Astrocyte (in vitro differentiated cells and primary cell): Measurements from ENCODE around the gene MRPL1.

Source experiments
- EZH2 ChIP-seq: IDR thresholded peaks from 2 replicates; pipeline ENCODE4 v1.6.1; 2012; ENCODE audit warnings: mild to moderate bottlenecking, low read length, inconsistent platforms; ENCODE audit not compliant: insufficient read depth
- TF ChIP-seq, protein P1 (sequence below): IDR thresholded peaks from 2 replicates; pipeline ENCODE4 v1.5.1; 2011; ENCODE audit warnings: low read depth, mild to moderate bottlenecking, inconsistent platforms, low read length, moderate library complexity; ENCODE audit not compliant: insufficient read depth

DNA sequence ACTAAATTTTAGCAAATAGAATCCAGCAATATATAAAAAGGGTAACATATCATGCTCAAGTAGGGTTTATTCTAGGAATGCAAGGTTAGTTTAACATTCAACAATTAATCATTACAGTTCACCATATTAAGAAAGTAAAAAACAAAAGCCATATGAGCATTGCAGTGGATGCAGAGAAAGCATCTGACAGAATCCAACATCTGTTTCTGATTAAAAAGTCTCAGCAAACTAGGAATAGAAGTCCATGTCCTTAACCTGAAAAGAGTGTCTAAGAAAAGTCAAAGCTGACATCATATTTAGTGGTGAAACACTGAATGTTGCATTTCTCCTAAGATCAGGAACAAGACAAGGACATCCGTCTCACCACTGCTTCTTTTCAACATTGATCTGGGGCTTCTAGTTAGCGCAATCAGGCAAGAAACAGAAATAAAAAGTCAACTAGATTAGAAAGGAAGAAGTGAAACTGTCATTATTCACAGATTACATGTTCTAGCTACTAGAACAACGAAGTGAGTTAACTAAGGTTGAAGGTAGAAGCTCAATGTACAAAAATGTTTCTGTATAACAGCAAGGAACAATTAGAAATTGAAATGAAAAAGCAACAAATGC is 49.3 kb downstream of the MRPL1 start:
- TF ChIP-seq, protein P1, sequence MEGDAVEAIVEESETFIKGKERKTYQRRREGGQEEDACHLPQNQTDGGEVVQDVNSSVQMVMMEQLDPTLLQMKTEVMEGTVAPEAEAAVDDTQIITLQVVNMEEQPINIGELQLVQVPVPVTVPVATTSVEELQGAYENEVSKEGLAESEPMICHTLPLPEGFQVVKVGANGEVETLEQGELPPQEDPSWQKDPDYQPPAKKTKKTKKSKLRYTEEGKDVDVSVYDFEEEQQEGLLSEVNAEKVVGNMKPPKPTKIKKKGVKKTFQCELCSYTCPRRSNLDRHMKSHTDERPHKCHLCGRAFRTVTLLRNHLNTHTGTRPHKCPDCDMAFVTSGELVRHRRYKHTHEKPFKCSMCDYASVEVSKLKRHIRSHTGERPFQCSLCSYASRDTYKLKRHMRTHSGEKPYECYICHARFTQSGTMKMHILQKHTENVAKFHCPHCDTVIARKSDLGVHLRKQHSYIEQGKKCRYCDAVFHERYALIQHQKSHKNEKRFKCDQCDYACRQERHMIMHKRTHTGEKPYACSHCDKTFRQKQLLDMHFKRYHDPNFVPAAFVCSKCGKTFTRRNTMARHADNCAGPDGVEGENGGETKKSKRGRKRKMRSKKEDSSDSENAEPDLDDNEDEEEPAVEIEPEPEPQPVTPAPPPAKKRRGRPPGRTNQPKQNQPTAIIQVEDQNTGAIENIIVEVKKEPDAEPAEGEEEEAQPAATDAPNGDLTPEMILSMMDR, result no peak
- TF ChIP-seq EZH2, result no peak
